ENCODE measurements around the gene RASGEF1C. TPM values are rescaled to one million over a fixed set of nuclear protein-coding genes. Genes with fewer than 3 reads are reported as not detected.

The RASGEF1C gene
- total RNA-seq, 1 donor from 2014 or later: under 0.01 TPM

DNA sequence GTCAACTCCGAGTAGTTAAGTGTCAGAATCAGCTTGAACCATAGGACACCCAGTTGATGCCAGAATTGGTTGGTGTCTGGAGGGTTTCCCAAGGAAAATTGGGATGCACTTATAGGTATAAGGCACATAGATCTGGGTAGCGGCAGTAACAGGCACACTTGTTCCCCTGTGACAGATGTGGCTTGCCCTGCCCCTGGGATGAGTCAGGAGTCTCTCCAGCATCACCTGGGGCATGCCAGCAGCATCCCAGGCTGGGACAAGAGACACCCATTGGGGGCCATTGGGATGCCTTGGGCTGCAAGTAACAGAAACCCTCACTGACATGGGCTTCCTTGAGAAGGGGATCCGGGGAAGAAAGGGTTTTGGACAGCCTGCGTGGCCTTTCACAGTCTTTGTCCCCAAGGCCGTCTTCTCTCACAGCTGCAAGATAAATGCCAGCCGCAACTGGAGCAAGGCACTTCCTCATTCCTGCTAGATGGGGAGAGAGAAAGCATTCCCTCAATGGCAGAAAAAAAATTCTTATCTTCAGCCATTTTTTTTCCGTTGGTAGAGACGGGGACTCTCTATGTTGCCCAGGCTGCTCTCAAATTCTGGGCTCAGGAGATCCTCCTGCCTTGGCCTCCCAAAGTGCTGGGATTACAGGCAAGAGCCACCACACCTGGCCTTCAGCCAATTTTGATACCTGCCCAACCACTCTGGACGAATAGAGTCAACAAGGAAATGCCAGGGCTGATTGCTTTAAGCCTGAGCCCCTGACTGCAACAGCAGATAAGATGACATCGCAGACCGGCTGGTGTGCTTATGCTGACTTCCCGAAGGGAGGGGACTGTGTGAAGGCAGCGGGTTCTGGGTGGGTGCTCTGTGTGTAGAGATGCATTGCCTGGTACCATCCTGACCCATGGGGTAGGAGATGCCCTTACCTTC lies 124.1 kb downstream of the RASGEF1C start:
- DNase-seq (ENCODE audit: low read depth in 2 of 2): no peak

DNA sequence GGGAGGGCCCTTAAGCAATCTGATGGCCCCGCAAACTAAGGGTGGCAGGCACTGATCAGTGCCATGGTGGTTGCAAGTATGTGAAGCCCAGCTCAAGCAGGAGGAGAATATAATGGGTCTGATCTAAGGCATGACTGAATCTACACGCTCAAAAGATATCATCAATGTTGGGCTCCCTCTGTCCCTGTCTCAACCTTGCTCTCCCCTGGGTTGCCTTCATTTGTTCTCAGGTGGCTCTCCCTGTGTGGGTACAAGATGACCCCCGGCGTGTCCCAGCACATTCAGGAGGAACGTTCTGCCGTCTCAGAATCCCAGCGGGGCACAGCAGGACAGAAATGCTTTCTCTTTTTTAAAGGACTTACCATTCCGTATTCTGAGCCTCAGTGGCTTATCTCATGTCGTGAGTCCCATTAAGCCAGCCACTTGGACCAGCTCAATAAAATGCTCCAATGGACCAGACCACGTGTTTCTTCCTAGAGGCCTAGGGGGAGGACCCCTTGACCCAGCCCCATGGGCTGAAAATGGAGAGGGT lies 125.4 kb downstream of the RASGEF1C start:
- no peak for DNase-seq (ENCODE audit: low read depth in 2 of 2)

- no peak for DNase-seq (ENCODE audit: low read depth in 2 of 2)
Observed at GRCh38 chr5:180082633-180083420, 126.2 kb downstream of the RASGEF1C start.

DNA sequence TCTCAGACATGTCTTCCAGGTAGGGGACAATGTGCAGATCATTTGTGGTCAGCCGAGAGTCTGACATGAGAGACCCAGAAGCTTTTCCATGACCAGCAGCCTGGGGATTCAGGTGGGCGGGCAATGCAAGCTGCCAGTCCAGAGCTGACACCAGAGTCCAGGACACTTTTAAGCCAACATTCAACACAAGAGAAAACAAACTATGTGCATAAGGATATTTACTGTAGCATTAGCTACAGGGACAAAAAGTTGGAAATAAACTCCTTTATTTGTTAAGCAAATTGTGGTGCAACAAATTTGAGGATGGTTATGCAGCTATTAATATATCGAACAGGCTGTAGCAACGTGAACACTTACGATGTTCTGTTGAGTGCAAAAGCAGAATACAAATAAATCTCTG lies 127.5 kb downstream of the RASGEF1C start:
- DNase-seq (ENCODE audit: low read depth in 2 of 2): no peak

DNA sequence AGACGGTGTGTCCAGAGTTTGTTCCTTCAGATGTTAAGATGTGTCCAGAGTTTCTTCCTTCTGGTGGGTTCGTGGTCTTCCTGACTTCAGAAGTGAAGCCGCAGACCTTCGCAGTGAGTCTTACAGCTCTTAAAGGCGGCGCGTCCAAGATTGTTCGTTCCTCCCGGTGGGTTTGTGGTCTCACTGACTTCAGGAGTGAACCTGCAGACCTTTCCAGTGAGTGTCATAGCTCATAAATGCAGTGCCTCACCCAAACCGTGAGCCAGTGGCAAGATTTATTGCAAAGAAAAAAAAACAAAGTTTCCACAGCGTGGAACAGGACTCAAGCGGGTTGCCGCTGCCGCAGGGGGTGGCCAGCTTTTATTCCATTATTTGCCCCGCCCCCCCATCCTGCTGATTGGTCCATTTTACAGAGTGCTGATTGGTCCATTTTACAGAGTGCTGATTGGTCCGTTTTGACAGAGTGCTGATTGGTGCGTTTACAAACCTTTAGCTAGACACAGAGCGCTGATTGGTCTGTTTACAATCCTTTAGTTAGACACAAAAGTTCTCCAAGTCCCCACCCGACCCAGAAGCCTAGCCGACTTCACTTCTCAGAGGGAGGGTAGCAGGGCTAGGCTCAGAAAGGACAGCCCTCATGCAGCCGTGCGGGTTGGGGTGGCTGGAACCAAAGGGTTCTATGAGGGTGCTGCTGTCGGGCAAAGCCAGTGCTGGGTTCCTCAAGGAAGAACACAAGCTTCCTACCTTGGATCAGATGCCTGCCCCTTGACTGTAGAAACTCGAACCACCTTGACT lies 128.3 kb downstream of the RASGEF1C start:
- DNase-seq (ENCODE audit: low read depth in 2 of 2): no peak

DNA sequence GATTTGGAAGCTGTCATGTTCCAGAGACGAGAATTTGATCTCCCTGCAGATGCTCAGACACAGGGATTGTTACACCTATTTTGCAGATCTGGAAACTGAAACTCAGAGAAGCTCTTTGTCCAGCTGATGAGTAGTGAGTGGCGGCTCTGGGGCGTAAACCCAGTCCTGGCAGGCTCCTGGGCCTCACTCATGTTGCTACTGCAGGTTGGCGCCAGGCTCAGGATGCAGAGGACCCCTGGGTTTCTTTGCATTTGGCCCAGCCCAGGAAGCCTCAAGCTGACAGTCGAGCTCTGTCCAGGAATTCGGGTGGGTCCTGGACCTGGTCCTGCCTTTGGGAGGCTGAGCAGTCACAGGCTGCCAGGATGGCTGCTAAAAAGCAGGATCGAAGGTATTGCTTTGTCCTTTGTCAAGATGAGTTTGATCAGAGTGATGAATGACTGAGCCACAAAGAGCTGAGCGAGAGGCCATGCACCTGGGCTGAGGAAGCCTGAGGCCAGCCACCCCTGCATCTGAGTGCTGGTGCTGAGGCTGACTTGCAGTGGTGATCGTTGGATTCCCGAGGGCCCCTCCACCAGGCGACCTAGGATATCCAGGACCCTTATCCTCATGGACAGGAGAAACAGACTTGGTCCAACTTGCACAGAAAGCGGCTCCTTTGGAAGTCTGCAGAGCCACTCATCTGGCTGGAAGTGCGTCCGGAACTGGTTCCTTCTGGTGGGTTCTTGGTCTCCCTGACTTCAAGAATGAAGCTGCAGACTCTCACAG lies 129.1 kb downstream of the RASGEF1C start:
- no peak for DNase-seq (ENCODE audit: low read depth in 2 of 2)

- DNase-seq (ENCODE audit: low read depth in 2 of 2): no peak
Observed at GRCh38 chr5:180078348-180078747, 130.7 kb downstream of the RASGEF1C start.

- DNase-seq (ENCODE audit: low read depth in 2 of 2): no peak
Observed at GRCh38 chr5:180077594-180078284, 131.3 kb downstream of the RASGEF1C start.

GRCh38 chr5:180075703-180076102 lies 133.3 kb downstream of the RASGEF1C start:
- DNase-seq (ENCODE audit: low read depth in 2 of 2): no peak

- DNase-seq (ENCODE audit: low read depth in 2 of 2): no peak
Observed at GRCh38 chr5:180074462-180074861, 134.5 kb downstream of the RASGEF1C start.

- DNase-seq (ENCODE audit: low read depth in 2 of 2): no peak
Observed at GRCh38 chr5:180072556-180072955, 136.5 kb downstream of the RASGEF1C start.

- DNase-seq (ENCODE audit: low read depth in 2 of 2): no peak
Observed at GRCh38 chr5:180072256-180072548, 136.8 kb downstream of the RASGEF1C start.

- peak; percentile 96 to 98 for DNase-seq (ENCODE audit: low read depth in 2 of 2)
Observed at GRCh38 chr5:180071531-180072255, 137.3 kb downstream of the RASGEF1C start, which contains the start of gene RNF130. RNF130 (minus strand) TSS chr5:180071759; CDS start chr5:180071702, 57 bp downstream.

GRCh38 chr5:180070756-180071530 lies 138.1 kb downstream of the RASGEF1C start:
- peak; percentile 56 to 62 for DNase-seq (ENCODE audit: low read depth in 2 of 2)

GRCh38 chr5:180069589-180070247 lies 139.3 kb downstream of the RASGEF1C start:
- DNase-seq (ENCODE audit: low read depth in 2 of 2): no peak

DNA sequence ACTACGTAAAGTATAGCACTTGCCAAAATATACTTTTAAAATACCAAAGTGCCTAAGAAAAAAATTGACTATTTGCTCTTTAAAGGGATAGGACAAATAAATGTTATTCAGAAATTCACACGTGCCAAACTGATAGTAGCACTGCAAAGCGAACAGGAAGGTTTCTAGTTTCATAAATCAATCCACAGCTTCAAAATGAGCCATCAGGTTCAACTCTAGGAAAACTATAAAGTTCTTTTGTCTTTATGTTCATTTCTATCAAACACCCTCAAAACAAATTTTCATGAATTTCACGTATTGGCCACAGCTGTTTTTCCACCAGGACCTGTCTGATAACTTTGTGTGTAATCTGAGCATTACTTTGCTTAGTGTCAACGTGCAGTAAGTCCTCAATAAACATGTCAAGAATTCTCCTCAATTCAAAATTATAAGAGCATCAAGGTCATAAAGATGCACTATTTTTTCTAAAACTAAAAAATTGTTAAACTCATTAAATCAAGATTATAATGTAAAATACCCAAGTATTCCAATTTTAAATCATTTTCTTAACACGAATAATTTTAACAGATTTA lies 140.4 kb downstream of the RASGEF1C start:
- peak in 1 of 2 donors; percentile 71 for DNase-seq (ENCODE audit: low read depth in 2 of 2)

- DNase-seq (ENCODE audit: low read depth in 2 of 2): no peak
Observed at GRCh38 chr5:180067986-180068385, 141.0 kb downstream of the RASGEF1C start.

DNA sequence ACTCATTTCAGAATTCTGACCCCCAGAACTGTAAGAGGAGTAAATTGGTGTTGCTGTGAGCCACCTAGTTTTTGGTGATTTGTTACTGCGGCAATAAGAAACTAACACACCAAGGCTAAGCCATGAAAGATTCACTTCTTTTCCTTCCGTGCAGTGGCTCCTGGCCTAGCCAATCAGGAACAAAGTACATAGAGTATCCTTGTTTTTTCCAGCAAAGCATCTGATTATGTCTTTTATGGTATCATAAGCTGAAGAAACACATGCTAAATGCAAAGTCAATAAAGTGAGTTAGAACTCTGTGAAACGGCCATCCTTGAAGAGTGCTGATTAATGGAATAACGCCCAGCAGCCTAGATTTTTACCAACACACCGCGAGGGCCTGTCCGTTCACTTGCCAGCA lies 148.8 kb downstream of the RASGEF1C start:
- no peak for DNase-seq (ENCODE audit: low read depth in 2 of 2)
